ENCODE results near the gene FAM98A. TPM values are rescaled to one million over a fixed set of nuclear protein-coding genes. Genes with fewer than 3 reads are reported as not detected.

Gene FAM98A
- total RNA-seq, 2 donors from 2014 or later: 38.8 to 46.7 TPM

DNA sequence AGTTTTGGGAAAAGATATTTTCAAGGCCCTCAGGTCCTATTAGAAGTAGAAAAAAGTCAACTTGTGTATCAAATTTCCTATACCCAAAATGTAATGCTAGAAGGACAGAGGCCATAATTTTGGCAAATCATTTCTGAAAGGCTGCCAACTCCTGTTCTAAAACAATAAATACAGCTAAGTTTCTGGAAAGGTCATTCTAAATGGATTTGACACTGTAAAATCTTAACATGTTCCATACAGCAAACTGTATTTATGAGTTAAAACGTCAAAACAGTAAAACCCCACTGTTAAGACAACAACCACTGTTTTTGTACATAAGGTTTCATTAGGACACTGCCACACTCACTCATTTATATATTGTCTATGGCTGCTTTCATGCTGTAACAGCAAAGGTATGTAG is 9.7 kb downstream of the FAM98A start:
- no peak overlapping the region for H3K27ac Mint-ChIP-seq
- Histone ChIP-seq H3K9ac (ENCODE audit: extremely low read depth, low read length, poor library complexity, severe bottlenecking) (no peak overlapping the region), H3K4me1 (ENCODE audit: control insufficient read depth, insufficient read depth, low read length) (no peaks in the 10 kb centered on the region), H3K36me3 (ENCODE audit: control insufficient read depth, insufficient read depth, low read length) (peaks cover 65% of the 10 kb centered on the region), H3K9me3 (ENCODE audit: control insufficient read depth, low read length) (no peaks in the 10 kb centered on the region), H3K4me3 (ENCODE audit: low read length) (no peak overlapping the region), H3K27me3 (ENCODE audit: control insufficient read depth, insufficient read depth, low read length, poor library complexity, severe bottlenecking) (no peaks in the 10 kb centered on the region), H3K27ac (ENCODE audit: low read depth, low read length) (no peak overlapping the region)
- peaks cover 36% of the 10 kb centered on the region for H3K36me3 Mint-ChIP-seq (ENCODE audit: low read depth)
- no peaks in the 10 kb centered on the region for H3K27me3 Mint-ChIP-seq (ENCODE audit: insufficient read depth)
- H3K4me1 Mint-ChIP-seq: no peaks in the 10 kb centered on the region
- TF ChIP-seq, protein P1, sequence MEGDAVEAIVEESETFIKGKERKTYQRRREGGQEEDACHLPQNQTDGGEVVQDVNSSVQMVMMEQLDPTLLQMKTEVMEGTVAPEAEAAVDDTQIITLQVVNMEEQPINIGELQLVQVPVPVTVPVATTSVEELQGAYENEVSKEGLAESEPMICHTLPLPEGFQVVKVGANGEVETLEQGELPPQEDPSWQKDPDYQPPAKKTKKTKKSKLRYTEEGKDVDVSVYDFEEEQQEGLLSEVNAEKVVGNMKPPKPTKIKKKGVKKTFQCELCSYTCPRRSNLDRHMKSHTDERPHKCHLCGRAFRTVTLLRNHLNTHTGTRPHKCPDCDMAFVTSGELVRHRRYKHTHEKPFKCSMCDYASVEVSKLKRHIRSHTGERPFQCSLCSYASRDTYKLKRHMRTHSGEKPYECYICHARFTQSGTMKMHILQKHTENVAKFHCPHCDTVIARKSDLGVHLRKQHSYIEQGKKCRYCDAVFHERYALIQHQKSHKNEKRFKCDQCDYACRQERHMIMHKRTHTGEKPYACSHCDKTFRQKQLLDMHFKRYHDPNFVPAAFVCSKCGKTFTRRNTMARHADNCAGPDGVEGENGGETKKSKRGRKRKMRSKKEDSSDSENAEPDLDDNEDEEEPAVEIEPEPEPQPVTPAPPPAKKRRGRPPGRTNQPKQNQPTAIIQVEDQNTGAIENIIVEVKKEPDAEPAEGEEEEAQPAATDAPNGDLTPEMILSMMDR (conservative IDR thresholded peaks at IDR 0.05): no peak
- DNase-seq: no peak
- 94% methylated on average over 1 of the region's 1 CpG; no CpG with 5 or more reads in 1 of the 2 experiments for WGBS, 2 experiments (ENCODE audit: insufficient coverage in 1 of 2, insufficient read length in 1 of 2)
- H3K4me3 Mint-ChIP-seq: no peak overlapping the region
- no peaks in the 10 kb centered on the region for H3K9me3 Mint-ChIP-seq

DNA sequence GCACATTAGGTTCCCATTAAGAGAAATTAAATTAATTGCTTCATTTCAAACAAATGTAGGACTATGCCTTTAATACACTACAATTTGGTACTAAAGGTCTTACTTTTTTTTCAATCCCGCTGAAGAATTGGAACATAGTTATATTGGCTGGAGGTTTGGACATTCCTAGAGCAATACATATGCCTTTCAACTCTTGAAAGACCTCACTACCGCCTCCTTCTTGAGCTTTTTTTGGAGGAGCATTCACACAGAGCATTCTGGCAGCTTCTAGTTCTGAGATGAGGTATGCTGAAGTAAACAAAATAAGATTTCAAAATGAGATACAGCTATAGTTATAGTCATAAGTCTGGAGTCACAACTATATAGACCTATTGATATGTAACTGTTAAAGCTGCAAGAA is 10.9 kb downstream of the FAM98A start:
- no peak overlapping the region for H3K27ac ChIP-seq (ENCODE audit: low read depth, low read length)
- no peaks in the 10 kb centered on the region for H3K9me3 Mint-ChIP-seq
- no peak for DNase-seq
- no peak overlapping the region for H3K4me3 Mint-ChIP-seq
- no peak overlapping the region for H3K27ac Mint-ChIP-seq
- TF ChIP-seq, protein P1 (conservative IDR thresholded peaks at IDR 0.05): no peak
- H3K36me3 Mint-ChIP-seq (ENCODE audit: low read depth): peaks cover 30% of the 10 kb centered on the region
- H3K27me3 Mint-ChIP-seq (ENCODE audit: insufficient read depth): no peaks in the 10 kb centered on the region
- no peaks in the 10 kb centered on the region for H3K9me3 ChIP-seq (ENCODE audit: control insufficient read depth, low read length)
- H3K9ac ChIP-seq (ENCODE audit: extremely low read depth, low read length, poor library complexity, severe bottlenecking): no peak overlapping the region
- no peaks in the 10 kb centered on the region for H3K4me1 ChIP-seq (ENCODE audit: control insufficient read depth, insufficient read depth, low read length)
- H3K4me1 Mint-ChIP-seq: peaks cover 3% of the 10 kb centered on the region
- no peaks in the 10 kb centered on the region for H3K27me3 ChIP-seq (ENCODE audit: control insufficient read depth, insufficient read depth, low read length, poor library complexity, severe bottlenecking)
- 96% methylated on average over 2 of the region's 2 CpGs; no CpG with 5 or more reads in 1 of the 2 experiments for WGBS, 2 experiments (ENCODE audit: insufficient coverage in 1 of 2, insufficient read length in 1 of 2)
- H3K4me3 ChIP-seq (ENCODE audit: low read length): no peak overlapping the region
- peaks cover 66% of the 10 kb centered on the region for H3K36me3 ChIP-seq (ENCODE audit: control insufficient read depth, insufficient read depth, low read length)

DNA sequence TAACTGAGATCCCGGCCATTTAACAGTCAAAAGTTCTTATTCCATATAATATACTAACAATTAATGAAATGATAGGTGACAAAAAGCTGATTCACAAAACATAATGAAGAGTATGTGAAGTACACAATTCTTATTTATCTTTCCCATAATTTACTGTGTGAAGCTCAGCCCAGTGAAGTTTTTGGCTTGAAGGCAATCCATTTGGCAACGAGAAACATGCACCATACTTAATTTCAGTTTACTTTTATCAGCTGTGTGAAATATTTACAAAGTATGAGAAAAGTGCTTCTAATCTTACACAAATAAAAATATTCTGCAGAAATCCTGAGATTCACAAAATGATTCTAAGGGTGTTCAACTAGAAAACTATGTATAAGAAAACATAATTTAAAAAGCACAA is 12.3 kb downstream of the FAM98A start:
- 100% methylated on average over 2 of the region's 2 CpGs; no CpG with 5 or more reads in 1 of the 2 experiments for WGBS, 2 experiments (ENCODE audit: insufficient coverage in 1 of 2, insufficient read length in 1 of 2)
- H3K9ac ChIP-seq (ENCODE audit: extremely low read depth, low read length, poor library complexity, severe bottlenecking): no peak overlapping the region
- Mint-ChIP-seq H3K4me1 (peaks cover 11% of the 10 kb centered on the region), H3K36me3 (ENCODE audit: low read depth) (peaks cover 25% of the 10 kb centered on the region), H3K9me3 (no peaks in the 10 kb centered on the region), H3K27me3 (ENCODE audit: insufficient read depth) (no peaks in the 10 kb centered on the region), H3K27ac (no peak overlapping the region), H3K4me3 (no peak overlapping the region)
- H3K27ac ChIP-seq (ENCODE audit: low read depth, low read length): no peak overlapping the region
- no peak for DNase-seq
- TF ChIP-seq, protein P1 (conservative IDR thresholded peaks at IDR 0.05): no peak
- no peak overlapping the region for H3K4me3 ChIP-seq (ENCODE audit: low read length)
- peaks cover 66% of the 10 kb centered on the region for H3K36me3 ChIP-seq (ENCODE audit: control insufficient read depth, insufficient read depth, low read length)
- H3K4me1 ChIP-seq (ENCODE audit: control insufficient read depth, insufficient read depth, low read length): peaks cover 2% of the 10 kb centered on the region
- no peaks in the 10 kb centered on the region for H3K9me3 ChIP-seq (ENCODE audit: control insufficient read depth, low read length)
- no peaks in the 10 kb centered on the region for H3K27me3 ChIP-seq (ENCODE audit: control insufficient read depth, insufficient read depth, low read length, poor library complexity, severe bottlenecking)

Data from endodermal cell (in vitro differentiated cells).